ENCODE data around the gene TMEM198.

The TMEM198 gene

GRCh38 chr2:219562049-219563020 is 18.5 kb downstream of the TMEM198 start:
- DNase-seq (ENCODE audit: low read depth in 2 of 2), result no peak

- no peak for DNase-seq (ENCODE audit: low read depth in 2 of 2)
Observed at GRCh38 chr2:219563271-219563928, 19.6 kb downstream of the TMEM198 start.

- DNase-seq (ENCODE audit: low read depth in 2 of 2), result no peak
Observed at GRCh38 chr2:219565130-219566080, 21.6 kb downstream of the TMEM198 start.

GRCh38 chr2:219566640-219567039 is 22.8 kb downstream of the TMEM198 start:
- no peak for DNase-seq (ENCODE audit: low read depth in 2 of 2)

GRCh38 chr2:219567131-219567530 is 23.3 kb downstream of the TMEM198 start:
- DNase-seq (ENCODE audit: low read depth in 2 of 2), result no peak

GRCh38 chr2:219567791-219568361 is 24.0 kb downstream of the TMEM198 start:
- DNase-seq (ENCODE audit: low read depth in 2 of 2), result no peak

GRCh38 chr2:219569041-219569440 is 25.2 kb downstream of the TMEM198 start:
- DNase-seq (ENCODE audit: low read depth in 2 of 2), result no peak

- DNase-seq (ENCODE audit: low read depth in 2 of 2), result no peak
Observed at GRCh38 chr2:219569635-219570034, 25.8 kb downstream of the TMEM198 start.

GRCh38 chr2:219570194-219570923 is 26.5 kb downstream of the TMEM198 start:
- no peak for DNase-seq (ENCODE audit: low read depth in 2 of 2)

- no peak for DNase-seq (ENCODE audit: low read depth in 2 of 2)
Observed at GRCh38 chr2:219570924-219571310, 27.1 kb downstream of the TMEM198 start.

GRCh38 chr2:219571311-219572236 is 27.7 kb downstream of the TMEM198 start, which contains the start of gene OBSL1:
OBSL1 (minus strand) TSS chr2:219571539; CDS start chr2:219571232, 307 bp downstream.
- DNase-seq (ENCODE audit: low read depth in 2 of 2), result no peak

- no peak for DNase-seq (ENCODE audit: low read depth in 2 of 2)
Observed at GRCh38 chr2:219572237-219573001, 28.6 kb downstream of the TMEM198 start, which contains the start of gene INHA. INHA (plus strand) TSS chr2:219572310; CDS start chr2:219572375, 65 bp downstream.

GRCh38 chr2:219573166-219573565 is 29.3 kb downstream of the TMEM198 start:
- DNase-seq (ENCODE audit: low read depth in 2 of 2), result no peak

GRCh38 chr2:219574484-219575311 is 30.9 kb downstream of the TMEM198 start:
- DNase-seq (ENCODE audit: low read depth in 2 of 2), result no peak

GRCh38 chr2:219575566-219576504 is 32.0 kb downstream of the TMEM198 start:
- DNase-seq (ENCODE audit: low read depth in 2 of 2), result no peak

All from stimulated activated CD4-positive, alpha-beta T cell treated with anti-CD3 and anti-CD28 coated beads, Interleukin-15, amount 100 ng/mL, for 48 hours (primary cell).